Liver (tissue), 9 donors: ENCODE data around the gene PTPRD. TPM values are rescaled to one million over a fixed set of nuclear protein-coding genes. Genes with fewer than 3 reads are reported as not detected.

Experiments
- DNase-seq: peaks from one replicate; pipeline ENCODE4 v3.0.0-alpha.2; 2017; ENCODE audit warnings: low spot score
- H3K27ac ChIP-seq, 2 donors: one replicate each; pipeline ENCODE4 v1.7.0; 2013; ENCODE audit warnings: inconsistent platforms in 2 of 2, low read length in 2 of 2, control low read depth in 1 of 2, low read depth in 1 of 2, mild to moderate bottlenecking in 1 of 2
- H3K27me3 ChIP-seq, 4 donors: one replicate each; pipeline versions ENCODE4 v1.6.1 to v1.7.0; 2013; ENCODE audit warnings: low read length in 3 of 4, inconsistent platforms in 1 of 4, mild to moderate bottlenecking in 1 of 4, moderate library complexity in 1 of 4; ENCODE audit not compliant: control insufficient read depth in 4 of 4, insufficient read depth in 4 of 4
- H3K36me3 ChIP-seq, 4 donors: one replicate each; pipeline versions ENCODE4 v1.6.1 to v1.7.0; 2013; ENCODE audit warnings: low read length in 3 of 4, mild to moderate bottlenecking in 3 of 4, low read depth in 1 of 4, moderate library complexity in 1 of 4; ENCODE audit not compliant: control insufficient read depth in 4 of 4, insufficient read depth in 3 of 4
- H3K4me1 ChIP-seq, 4 donors: one replicate each; pipeline versions ENCODE4 v1.6.1 to v1.7.0; 2013; ENCODE audit warnings: low read length in 3 of 4, mild to moderate bottlenecking in 3 of 4, moderate library complexity in 1 of 4; ENCODE audit not compliant: control insufficient read depth in 4 of 4, insufficient read depth in 4 of 4
- H3K4me3 ChIP-seq, 3 donors: one replicate each; pipeline versions ENCODE4 v1.6.1 to v1.7.0; 2013; ENCODE audit warnings: low read length in 3 of 3, control low read depth in 1 of 3, low read depth in 1 of 3, mild to moderate bottlenecking in 1 of 3
- H3K9ac ChIP-seq, 2 donors: one replicate each; pipeline ENCODE4 v1.7.0; 2013; ENCODE audit warnings: low read length in 2 of 2, mild to moderate bottlenecking in 2 of 2, moderate library complexity in 2 of 2, control low read depth in 1 of 2, low read depth in 1 of 2
- H3K9me3 ChIP-seq, 4 donors: one replicate each; pipeline versions ENCODE4 v1.6.1 to v1.7.0; 2013; ENCODE audit warnings: low read length in 3 of 4; ENCODE audit not compliant: control insufficient read depth in 4 of 4
- EGR1 ChIP-seq, 2 donors: IDR thresholded peaks; 2 replicates each; pipeline ENCODE4 v1.6.1; 2016 to 2018; ENCODE audit warnings: antibody characterized with exemption in 2 of 2, low read depth in 2 of 2
- FOXA1 ChIP-seq: IDR thresholded peaks from 2 replicates; pipeline ENCODE4 v1.6.1; 2016; ENCODE audit warnings: antibody characterized with exemption
- FOXA2 ChIP-seq: IDR thresholded peaks from 2 replicates; pipeline ENCODE4 v1.6.1; 2016; ENCODE audit warnings: antibody characterized with exemption
- GABPA ChIP-seq, 2 donors: IDR thresholded peaks in 1 of 2; conservative IDR thresholded peaks in 1 of 2; 2 replicates each; pipeline ENCODE4 v1.6.1; 2016; ENCODE audit warnings: antibody characterized with exemption in 2 of 2, mild to moderate bottlenecking in 1 of 2, moderate library complexity in 1 of 2
- HNF4A ChIP-seq, 2 donors: conservative IDR thresholded peaks; 2 replicates each; pipeline ENCODE4 v1.6.1; 2016; ENCODE audit warnings: antibody characterized with exemption in 2 of 2, mild to moderate bottlenecking in 2 of 2
- HNF4G ChIP-seq: IDR thresholded peaks from 2 replicates; pipeline ENCODE4 v1.6.1; 2016; ENCODE audit warnings: antibody characterized with exemption
- JUND ChIP-seq, 2 donors: IDR thresholded peaks; 2 replicates each; pipeline ENCODE4 v1.6.1; 2016; ENCODE audit warnings: antibody characterized with exemption in 2 of 2
- NR2F2 ChIP-seq: IDR thresholded peaks from 2 replicates; pipeline ENCODE4 v1.6.1; 2016; ENCODE audit warnings: antibody characterized with exemption
- RAD21 ChIP-seq, 2 donors: IDR thresholded peaks; 2 replicates each; pipeline ENCODE4 v1.6.1; 2016; ENCODE audit warnings: antibody characterized with exemption in 2 of 2, mild to moderate bottlenecking in 2 of 2
- REST ChIP-seq: IDR thresholded peaks from 2 replicates; pipeline ENCODE4 v1.6.1; 2016; ENCODE audit warnings: antibody characterized with exemption, mild to moderate bottlenecking
- RXRA ChIP-seq, 2 donors: IDR thresholded peaks; 2 replicates each; pipeline ENCODE4 v1.6.1; 2017 to 2018; ENCODE audit warnings: antibody characterized with exemption in 2 of 2, mild to moderate bottlenecking in 1 of 2
- SP1 ChIP-seq: IDR thresholded peaks from 2 replicates; pipeline ENCODE4 v1.6.1; 2018; ENCODE audit warnings: antibody characterized with exemption, mild to moderate bottlenecking
- TAF1 ChIP-seq: conservative IDR thresholded peaks from 2 replicates; pipeline ENCODE4 v1.6.1; 2016; ENCODE audit warnings: antibody characterized with exemption, mild to moderate bottlenecking
- YY1 ChIP-seq: IDR thresholded peaks from 2 replicates; pipeline ENCODE4 v1.6.1; 2016; ENCODE audit warnings: antibody characterized with exemption, mild to moderate bottlenecking
- WGBS: extraction: QIAGEN DNeasy Blood & Tissue Kit; methylation state at CpG from one replicate; pipeline ENCODE4 v1.1.7; 2013; 5-methylcytosine and 5-hydroxymethylcytosine counted together
- polyA plus RNA-seq, 2 donors: library from polyadenylated mRNA; stranded (reverse) in 1 of 2; unstranded in 1 of 2; fragments of 200-250 nt in 1 of 2; fragments of >200 nt in 1 of 2; fragmentation: Nextera tagmentation in 1 of 2; extraction: Ambion mirVana in 1 of 2; gene quantifications; one replicate each; pipeline versions ENCODE4 v1.2.1 to v1.2.3, GENCODE V29; 2013 to 2015
- total RNA-seq, 2 donors: library from RNA; depleted of rRNA; stranded (reverse); fragments of >200 nt; gene quantifications; one replicate each; pipeline ENCODE4 v1.2.3, GENCODE V29; 2014
- TF ChIP-seq, protein P1 (sequence below): IDR thresholded peaks from 2 replicates; pipeline ENCODE4 v1.6.1; 2016; ENCODE audit warnings: antibody characterized with exemption
- TF ChIP-seq, protein P2 (sequence below): fragments of 150-350 bp; IDR thresholded peaks from 2 replicates; pipeline ENCODE4 v1.5.1; 2017; ENCODE audit warnings: improper control_type of control experiment, low read depth, low read length; ENCODE audit not compliant: missing input control
- TF ChIP-seq, protein P3 (sequence below): IDR thresholded peaks from 2 replicates; pipeline ENCODE4 v1.6.1; 2016; ENCODE audit warnings: antibody characterized with exemption
- TF ChIP-seq, protein P4 (sequence below): IDR thresholded peaks from 2 replicates; pipeline ENCODE4 v1.6.1; 2016; ENCODE audit warnings: antibody characterized with exemption
- donor health status: healthy.
- donor health status: healthy.
- donor health status: healthy.
- donor health status: healthy.
- donor health status: healthy.

The PTPRD gene
- total and polyA plus RNA-seq, 4 donors: 0.78 to 34.2 (median 4.7) TPM

- no peak overlapping the region for H3K9ac ChIP-seq
- no peak overlapping the region for H3K4me3 ChIP-seq
- no peaks in the 10 kb centered on the region for H3K9me3 ChIP-seq
- H3K27ac ChIP-seq: no peak overlapping the region
- no peaks in the 10 kb centered on the region for H3K36me3 ChIP-seq
- no peak for DNase-seq
- TF ChIP-seq, protein P1, sequence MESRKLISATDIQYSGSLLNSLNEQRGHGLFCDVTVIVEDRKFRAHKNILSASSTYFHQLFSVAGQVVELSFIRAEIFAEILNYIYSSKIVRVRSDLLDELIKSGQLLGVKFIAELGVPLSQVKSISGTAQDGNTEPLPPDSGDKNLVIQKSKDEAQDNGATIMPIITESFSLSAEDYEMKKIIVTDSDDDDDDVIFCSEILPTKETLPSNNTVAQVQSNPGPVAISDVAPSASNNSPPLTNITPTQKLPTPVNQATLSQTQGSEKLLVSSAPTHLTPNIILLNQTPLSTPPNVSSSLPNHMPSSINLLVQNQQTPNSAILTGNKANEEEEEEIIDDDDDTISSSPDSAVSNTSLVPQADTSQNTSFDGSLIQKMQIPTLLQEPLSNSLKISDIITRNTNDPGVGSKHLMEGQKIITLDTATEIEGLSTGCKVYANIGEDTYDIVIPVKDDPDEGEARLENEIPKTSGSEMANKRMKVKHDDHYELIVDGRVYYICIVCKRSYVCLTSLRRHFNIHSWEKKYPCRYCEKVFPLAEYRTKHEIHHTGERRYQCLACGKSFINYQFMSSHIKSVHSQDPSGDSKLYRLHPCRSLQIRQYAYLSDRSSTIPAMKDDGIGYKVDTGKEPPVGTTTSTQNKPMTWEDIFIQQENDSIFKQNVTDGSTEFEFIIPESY: no peak
- TF ChIP-seq HNF4A (conservative IDR thresholded peaks at IDR 0.05) (no peak), RAD21 (IDR thresholded peaks at IDR 0.05) (no peak), SP1 (no peak), RXRA (IDR thresholded peaks at IDR 0.05) (no peak), FOXA2 (no peak), GABPA (IDR thresholded peaks at IDR 0.05 in 1 of 2, conservative IDR thresholded peaks at IDR 0.05 in 1 of 2) (no peak), NR2F2 (no peak), REST (no peak), JUND (IDR thresholded peaks at IDR 0.05) (no peak), TAF1 (no peak), HNF4G (no peak), FOXA1 (no peak), EGR1 (IDR thresholded peaks at IDR 0.05; ENCODE audit: low read depth in 2 of 2) (no peak), YY1 (no peak)
- TF ChIP-seq, protein P2, sequence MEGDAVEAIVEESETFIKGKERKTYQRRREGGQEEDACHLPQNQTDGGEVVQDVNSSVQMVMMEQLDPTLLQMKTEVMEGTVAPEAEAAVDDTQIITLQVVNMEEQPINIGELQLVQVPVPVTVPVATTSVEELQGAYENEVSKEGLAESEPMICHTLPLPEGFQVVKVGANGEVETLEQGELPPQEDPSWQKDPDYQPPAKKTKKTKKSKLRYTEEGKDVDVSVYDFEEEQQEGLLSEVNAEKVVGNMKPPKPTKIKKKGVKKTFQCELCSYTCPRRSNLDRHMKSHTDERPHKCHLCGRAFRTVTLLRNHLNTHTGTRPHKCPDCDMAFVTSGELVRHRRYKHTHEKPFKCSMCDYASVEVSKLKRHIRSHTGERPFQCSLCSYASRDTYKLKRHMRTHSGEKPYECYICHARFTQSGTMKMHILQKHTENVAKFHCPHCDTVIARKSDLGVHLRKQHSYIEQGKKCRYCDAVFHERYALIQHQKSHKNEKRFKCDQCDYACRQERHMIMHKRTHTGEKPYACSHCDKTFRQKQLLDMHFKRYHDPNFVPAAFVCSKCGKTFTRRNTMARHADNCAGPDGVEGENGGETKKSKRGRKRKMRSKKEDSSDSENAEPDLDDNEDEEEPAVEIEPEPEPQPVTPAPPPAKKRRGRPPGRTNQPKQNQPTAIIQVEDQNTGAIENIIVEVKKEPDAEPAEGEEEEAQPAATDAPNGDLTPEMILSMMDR: no peak
- TF ChIP-seq, protein P3, sequence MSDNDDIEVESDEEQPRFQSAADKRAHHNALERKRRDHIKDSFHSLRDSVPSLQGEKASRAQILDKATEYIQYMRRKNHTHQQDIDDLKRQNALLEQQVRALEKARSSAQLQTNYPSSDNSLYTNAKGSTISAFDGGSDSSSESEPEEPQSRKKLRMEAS: no peak
- TF ChIP-seq, protein P4, sequence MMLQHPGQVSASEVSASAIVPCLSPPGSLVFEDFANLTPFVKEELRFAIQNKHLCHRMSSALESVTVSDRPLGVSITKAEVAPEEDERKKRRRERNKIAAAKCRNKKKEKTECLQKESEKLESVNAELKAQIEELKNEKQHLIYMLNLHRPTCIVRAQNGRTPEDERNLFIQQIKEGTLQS: no peak
- H3K4me1 ChIP-seq: no peaks in the 10 kb centered on the region
- 88% methylated on average over 1 of the region's 1 CpG for WGBS
- peaks cover 0 to 4% (median 0%) of the 10 kb centered on the region in 4 donors for H3K27me3 ChIP-seq
Observed at GRCh38 chr9:9299134-9299533, 1313.7 kb downstream of the PTPRD start.
